GM19452 (cell line): ENCODE results near the gene ALDH1A1.

ENCODE experiments used
- ATAC-seq: cut with Tn5 transposase; IDR thresholded peaks from one replicate; pipeline ENCODE4 v1.9.1; 2021; ENCODE audit not compliant: unreplicated experiment

The ALDH1A1 gene

DNA sequence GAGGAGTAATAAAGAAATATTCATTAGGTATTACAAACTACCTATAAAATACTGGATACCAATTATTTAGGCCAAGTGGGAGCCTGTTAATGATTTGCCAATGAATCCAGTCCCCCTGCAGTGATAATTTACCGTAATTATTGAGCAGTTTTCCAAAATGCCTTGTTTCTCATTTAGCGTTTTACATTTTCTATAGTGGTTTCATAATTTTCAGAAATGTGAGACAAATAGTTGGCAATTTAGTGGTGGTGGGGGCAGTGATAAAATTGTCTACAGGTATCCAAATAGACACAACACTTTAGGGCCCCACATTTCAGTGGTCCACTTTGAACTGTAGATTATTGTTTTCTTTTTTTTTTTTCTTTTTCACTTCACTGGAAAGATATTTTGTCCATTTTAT, 27.3 kb upstream of the ALDH1A1 start:
- ATAC-seq = no peak

GRCh38 chr9:72979405-72980100, 26.7 kb upstream of the ALDH1A1 start:
- no peak for ATAC-seq

DNA sequence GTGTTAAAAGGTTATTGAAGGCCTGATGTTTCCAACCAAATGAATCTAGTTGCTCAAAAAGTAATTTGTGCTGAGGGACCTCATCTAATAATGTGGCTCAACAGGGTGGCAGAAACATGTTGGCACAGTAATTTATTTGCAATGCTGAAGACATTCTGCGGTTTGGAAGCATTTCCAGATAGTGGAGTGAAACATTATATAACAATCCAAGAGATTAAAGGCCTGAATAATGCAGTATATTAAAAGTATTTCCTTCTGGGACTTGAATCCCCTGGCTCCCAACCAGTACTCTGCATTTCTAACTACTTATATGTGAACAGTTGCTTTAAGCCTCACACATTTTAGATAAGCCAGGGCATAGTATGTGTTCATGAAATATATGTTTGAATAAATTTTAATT, 25.9 kb upstream of the ALDH1A1 start:
- no peak for ATAC-seq

DNA sequence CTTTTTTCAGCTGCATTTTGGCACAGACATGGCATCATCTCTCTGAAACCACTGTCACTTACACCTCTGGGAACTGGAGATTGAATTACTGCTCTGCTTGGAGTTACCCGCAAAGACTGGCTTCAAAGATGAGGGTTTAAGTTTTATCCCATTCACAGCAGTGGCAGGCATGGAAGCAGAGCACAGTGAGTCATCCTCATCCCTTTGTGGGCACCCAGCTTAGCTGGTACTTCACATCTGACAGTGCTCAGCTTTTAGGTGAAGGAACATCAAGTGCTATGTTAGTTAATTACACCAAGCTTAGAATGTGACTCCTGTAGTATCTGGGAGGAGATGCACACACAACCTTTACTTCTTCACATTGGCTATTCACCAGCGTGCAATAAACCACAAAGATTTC, 24.8 kb upstream of the ALDH1A1 start:
- ATAC-seq = no peak

DNA sequence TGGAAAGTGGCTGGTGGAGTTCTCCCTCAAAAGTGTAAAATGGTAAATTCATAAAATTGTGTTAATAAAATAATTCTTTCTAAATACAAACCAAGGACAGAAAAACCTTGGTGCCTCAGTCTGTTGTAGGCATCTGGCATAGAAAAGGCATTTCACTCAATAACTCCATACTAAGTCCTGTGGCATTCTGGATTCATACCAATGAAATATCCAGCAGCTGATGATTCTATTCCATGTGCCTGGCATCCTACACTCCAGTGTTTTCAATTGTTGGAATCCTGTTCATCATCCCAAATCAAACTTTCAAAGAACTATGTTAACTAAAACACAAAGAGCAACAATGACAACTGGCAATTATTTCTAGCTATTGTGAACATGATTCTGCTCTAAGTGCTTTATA, 21.6 kb upstream of the ALDH1A1 start:
- no peak for ATAC-seq

DNA sequence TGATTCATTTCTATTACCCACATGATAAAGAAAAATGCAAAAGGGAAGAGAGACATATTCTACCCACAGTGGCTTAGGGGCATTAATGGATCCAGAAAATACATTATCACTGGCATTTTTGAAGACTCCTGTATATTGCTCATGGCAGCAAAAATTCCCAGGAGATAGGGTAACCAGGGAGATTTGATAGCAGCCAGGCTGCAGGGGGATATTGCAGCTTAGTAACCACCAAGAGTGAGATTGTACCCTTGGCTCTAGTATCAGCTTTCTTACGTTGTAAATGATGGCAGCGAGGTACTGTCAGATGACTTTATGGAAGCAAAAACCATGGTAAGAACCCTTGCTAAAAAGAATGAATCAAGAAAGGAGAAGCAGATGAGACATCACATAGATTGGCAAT, 19.8 kb upstream of the ALDH1A1 start:
- ATAC-seq = no peak

DNA sequence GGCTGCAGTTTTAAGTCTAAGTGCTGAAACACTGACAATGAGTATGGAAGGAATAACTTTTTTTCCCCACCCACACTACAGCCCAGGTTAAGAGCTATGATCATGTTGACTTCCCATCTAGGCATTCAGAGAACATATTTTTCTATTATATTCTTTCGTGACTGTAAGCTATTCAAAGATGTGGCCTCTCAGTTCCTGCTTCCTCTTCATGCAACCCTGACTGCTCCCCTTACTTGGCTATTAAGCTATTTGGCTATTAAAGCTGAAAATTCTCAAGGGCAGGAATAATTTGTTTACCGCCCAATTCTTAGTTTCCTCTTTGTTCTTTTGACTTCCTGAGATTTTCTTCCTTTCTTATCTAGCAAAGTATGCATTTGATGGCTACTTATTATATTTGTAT, 18.6 kb upstream of the ALDH1A1 start:
- no peak for ATAC-seq

- no peak for ATAC-seq
These were observed 7.6 kb upstream of the ALDH1A1 start for GRCh38 chr9:72960446-72960845.

DNA sequence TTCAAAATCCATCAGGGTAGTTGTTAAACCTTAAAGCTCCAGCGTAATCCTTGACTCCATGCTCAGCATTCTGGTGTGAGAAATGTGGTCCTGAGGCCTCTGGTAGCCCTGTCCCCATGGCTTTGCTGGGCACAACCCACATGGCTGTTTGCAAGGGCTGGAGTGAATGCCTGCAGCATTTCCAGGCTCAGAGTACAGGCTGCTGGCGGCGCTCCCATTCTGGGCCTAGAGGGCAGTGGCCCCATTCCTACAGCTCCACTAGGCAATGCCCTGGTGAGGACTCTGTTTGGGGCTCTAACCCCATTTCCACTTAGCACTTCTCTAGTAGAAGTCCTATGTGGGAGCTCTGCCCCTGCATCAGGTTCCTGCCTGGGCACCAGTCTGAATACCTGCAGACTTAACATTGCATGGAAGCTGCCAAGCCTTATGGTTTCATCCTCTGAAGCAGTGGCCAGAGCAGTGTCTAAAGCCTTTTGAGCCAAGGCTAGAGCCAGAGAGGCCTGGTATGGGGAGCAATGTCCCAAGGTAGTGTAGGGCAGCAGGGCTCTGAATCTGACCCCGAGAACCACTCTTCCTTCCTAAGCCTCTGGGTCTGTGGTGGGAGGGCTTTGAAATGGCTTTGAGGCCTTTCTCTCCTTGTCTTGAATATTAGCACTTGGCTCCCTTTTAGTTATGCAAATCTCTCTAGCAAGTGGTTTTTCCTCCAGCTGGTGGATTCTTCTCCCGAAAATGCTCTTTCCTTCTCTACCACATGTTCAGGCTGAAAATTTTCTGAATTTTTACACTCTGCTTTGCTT, 5.8 kb upstream of the ALDH1A1 start:
- ATAC-seq = no peak

DNA sequence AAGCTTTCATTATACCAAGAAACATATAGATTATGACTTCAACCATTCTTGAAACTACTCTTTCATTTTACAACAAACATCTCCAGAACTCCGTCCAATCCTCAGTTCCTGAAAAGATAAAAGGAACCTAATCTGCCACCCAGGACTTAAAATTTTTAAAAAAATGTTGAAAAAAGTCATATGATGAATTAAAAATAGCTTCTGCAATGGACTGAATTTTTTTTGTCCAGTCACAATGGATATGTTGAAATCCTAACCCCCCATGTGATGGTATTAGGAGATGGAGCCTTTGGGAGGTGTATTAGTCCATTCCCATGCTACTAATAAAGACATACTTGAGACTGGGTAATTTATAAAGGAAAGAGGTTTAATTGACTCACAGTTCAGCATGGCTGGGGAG, 2.7 kb upstream of the ALDH1A1 start:
- no peak for ATAC-seq

GRCh38 chr9:72955126-72955455, 2.2 kb upstream of the ALDH1A1 start:
- no peak for ATAC-seq

DNA sequence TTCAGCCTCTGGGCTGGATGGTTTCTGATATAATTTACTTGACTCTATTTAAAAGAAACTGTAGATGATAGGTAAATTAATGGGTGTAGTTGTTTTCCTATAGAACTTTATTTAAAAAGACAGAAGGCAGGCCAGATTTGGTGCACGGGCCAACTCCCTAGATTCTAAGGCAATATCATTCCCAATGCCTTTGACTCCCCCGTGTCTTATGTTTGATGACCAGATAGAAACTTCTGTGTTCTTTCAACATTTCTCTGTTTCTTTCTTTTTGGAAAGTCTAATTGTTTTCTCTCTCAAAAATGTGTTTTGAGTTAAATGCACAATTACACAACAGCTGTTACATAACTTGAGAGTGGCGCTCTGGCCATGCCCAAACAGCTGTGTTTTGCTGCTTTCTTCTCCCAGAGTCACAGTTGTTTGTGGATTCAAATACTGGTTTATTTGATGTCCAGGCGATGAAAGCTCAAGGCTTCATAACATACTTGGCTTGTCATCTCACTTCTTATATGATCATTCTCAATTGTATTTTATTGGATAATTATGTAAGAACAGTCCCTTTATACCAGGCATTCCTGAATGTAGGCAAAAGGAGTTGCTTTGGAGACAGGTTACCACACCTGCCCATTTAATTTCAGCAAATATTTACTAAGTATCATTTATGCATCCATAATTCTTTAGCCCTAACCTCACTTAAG, 1.7 kb upstream of the ALDH1A1 start:
- ATAC-seq = no peak

- no peak for ATAC-seq
These were observed 517 bp downstream of the ALDH1A1 start for GRCh38 chr9:72952381-72952690.

DNA sequence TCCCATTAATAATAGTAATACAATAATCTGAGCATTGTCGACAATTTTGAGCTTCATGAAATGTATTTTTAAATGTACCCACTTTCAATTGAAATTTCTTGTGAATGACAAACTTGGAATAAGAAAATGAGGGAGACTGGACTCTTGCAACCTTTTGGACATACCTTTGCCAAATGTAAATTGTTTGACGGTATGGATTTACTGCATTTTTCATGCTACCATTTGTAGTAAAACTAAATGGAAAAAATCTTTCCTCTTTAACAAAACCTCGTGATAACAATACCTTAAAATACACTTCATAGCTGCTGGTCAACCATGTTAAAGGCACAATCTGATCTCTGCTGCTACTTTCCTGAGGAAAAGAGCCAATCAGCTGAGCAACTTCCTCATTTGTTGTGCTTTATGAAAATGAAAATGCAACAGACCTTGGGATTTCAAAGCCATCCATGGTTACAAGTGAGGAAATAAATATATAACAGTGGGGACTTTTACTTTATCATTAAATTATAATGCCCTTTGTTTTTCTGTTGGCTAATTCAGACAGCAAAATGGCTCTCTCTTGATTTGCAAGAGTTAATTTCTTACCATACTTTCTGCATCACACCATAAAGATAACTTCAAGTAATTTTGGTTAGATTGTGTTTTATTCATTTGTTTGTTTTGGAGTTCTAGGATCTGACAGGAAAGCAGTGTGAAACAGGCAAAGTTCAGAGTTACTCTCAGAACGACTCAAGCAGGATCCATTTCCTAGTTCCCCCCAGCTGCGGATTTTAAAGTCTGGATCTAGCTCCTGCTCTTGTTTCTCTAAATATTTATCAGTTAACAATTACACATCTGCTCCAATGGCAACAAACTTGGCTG, 1.1 kb downstream of the ALDH1A1 start:
- no peak for ATAC-seq

DNA sequence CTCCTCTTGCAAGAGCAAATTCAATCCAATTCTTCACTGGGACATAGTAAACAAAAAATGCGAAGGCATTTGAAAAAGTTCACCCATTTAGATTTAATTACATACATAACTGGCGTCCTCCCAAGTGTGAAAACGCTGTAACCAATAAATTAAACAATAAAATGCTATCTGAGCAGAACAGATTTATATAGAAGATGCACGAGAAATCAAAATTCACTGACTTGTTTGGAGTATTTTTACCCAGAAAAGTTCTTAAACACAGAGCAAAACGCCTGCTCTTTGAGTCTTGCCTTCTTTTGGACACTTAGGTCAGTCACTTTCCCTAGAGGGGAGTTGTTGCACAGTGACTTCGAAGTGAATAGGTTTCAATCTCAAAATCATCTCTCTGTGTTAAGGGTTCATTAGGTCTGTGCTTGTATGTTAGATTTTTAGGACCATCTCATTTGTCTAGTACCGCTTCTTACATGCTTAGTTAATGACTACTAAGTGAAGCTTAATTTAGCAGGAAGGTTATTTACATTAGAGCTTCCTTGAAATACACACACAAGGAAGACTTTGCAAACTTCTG, 1.9 kb downstream of the ALDH1A1 start:
- ATAC-seq = no peak

DNA sequence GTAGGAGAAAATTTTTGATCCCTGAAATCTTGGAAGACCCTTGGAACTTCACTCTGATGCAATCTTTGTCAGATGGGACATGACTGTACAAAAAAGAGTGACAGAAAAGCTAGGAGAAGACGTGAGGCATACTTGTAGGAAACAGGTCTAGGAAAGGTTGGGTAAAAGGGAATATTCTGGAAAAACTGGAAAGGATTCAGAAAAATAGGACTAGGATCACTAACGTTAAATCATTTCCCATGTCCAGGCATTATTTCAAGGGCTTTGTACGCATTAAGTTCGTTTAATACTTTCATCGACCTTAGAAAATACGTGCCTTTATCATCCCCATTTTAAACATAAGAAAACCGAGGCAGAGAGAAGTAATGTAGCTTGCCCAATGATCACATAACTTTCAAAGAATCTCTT, 2.9 kb downstream of the ALDH1A1 start:
- no peak for ATAC-seq

- ATAC-seq = no peak
These were observed 3.6 kb downstream of the ALDH1A1 start for GRCh38 chr9:72949244-72949582.

- ATAC-seq = no peak
These were observed 4.1 kb downstream of the ALDH1A1 start for GRCh38 chr9:72948575-72949243.

- no peak for ATAC-seq
These were observed 4.8 kb downstream of the ALDH1A1 start for GRCh38 chr9:72947984-72948465.

DNA sequence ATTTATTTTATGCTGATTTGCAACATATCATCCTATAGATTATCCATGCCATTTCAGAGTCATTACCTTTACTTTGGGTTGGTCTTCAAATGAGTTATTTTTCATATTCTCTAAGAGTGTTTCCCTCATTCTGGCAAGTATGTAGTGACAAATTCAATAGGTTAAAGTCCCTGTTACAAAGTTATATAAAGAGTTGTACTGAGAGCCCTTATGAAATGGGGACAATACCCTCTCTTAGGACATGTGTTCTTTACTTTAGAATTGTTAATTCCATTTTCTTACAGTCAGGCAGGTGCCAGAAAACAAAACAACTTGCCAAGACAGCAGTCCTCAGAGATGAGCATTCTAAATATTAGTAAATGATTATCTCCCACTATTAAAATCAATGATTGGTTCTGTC, 6.0 kb downstream of the ALDH1A1 start:
- no peak for ATAC-seq

DNA sequence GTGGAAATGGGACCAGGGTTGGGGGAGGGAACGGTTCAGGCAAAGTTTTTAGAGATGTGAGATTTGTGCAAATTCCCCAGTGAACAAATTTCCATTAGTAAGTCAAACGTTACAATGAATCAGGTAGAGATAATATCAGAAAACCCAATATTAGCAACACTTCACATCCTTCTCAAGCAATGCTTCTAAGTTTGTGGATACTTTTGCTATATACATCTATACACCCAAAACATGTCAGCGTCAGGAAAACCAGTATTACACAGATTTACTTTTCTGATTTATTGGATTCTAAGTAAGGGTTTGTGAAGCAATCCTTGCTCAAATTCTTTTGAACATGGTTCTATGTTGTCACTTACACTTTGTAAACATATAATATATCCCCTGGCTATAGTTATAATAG, 6.5 kb downstream of the ALDH1A1 start:
- no peak for ATAC-seq
